Measurements from ENCODE around the gene ZG16B. TPM values are rescaled to one million over a fixed set of nuclear protein-coding genes. Genes with fewer than 3 reads are reported as not detected.

The ZG16B gene
- polyA plus RNA-seq, 1 experiment, result 0.10 TPM

DNA sequence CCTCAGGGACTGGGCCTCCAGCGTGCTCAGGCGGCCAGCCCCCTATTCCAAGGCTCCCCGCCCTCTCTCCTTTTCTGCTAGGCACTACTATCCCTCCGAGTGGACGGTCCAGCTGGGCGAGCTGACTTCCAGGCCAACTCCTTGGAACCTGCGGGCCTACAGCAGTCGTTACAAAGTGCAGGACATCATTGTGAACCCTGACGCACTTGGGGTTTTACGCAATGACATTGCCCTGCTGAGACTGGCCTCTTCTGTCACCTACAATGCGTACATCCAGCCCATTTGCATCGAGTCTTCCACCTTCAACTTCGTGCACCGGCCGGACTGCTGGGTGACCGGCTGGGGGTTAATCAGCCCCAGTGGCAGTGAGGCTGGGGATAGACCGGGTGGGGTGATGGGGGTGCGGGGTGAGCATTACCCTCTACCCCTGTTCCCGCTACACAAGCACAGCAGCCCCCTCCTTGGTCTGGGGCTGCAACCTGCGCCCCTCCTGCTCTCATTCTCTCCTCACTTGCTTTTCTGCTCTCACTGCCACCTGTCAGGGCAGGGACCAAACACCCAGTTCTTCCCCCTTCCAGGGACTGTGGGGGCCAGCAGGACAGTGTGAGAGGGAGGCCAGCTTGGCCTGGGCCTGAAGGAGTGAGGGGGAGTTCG, 30.8 kb upstream of the ZG16B start:
- H3K27me3 ChIP-seq (ENCODE audit: control insufficient read depth, insufficient read depth, low read length), result peaks cover 4% of the 10 kb centered on the region; the same call in 1 of the 2 replicates

DNA sequence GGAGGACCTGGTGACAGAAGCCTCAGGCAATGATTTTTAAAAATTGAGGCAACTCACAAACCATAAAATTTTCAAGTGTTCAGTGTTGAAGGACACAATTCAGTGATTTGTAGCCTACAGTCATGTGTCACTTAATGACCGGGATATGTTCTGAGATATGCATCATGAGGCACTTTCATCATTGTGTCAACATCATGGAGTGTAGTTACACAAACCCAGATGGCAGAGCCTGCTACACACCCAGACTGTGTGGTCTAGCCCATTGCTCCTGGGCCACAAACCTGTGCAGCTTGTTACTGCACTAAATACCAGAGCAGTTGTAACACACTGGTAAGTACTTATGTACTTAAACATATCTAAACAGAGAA, 30.3 kb upstream of the ZG16B start:
- DNase-seq (ENCODE audit: low read depth), result no peak
- Histone ChIP-seq H3K36me3 (ENCODE audit: control insufficient read depth, insufficient read depth, low read length) (no peaks in the 10 kb centered on the region), H3K4me3 (ENCODE audit: low read depth, low read length) (no peak overlapping the region), H3K27me3 (ENCODE audit: control insufficient read depth, insufficient read depth, low read length) (peaks cover 4% of the 10 kb centered on the region; the same call in 1 of the 2 replicates)
- POLR2A ChIA-PET, result no interaction called here
- CTCF ChIA-PET, result interaction anchor here (1.1 kb wide), 1 partner anchor 20 kb away, joined by 3 read pairs; no protein-coding TSS in a partner anchor
- TF ChIP-seq, protein P1, sequence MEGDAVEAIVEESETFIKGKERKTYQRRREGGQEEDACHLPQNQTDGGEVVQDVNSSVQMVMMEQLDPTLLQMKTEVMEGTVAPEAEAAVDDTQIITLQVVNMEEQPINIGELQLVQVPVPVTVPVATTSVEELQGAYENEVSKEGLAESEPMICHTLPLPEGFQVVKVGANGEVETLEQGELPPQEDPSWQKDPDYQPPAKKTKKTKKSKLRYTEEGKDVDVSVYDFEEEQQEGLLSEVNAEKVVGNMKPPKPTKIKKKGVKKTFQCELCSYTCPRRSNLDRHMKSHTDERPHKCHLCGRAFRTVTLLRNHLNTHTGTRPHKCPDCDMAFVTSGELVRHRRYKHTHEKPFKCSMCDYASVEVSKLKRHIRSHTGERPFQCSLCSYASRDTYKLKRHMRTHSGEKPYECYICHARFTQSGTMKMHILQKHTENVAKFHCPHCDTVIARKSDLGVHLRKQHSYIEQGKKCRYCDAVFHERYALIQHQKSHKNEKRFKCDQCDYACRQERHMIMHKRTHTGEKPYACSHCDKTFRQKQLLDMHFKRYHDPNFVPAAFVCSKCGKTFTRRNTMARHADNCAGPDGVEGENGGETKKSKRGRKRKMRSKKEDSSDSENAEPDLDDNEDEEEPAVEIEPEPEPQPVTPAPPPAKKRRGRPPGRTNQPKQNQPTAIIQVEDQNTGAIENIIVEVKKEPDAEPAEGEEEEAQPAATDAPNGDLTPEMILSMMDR (IDR thresholded peaks at IDR 0.05; ENCODE audit: insufficient read depth, low read depth, low read length), result no peak

More for the DNA sequence above, 30.8 kb upstream of the ZG16B start:
- no peak overlapping the region for H3K4me3 ChIP-seq (ENCODE audit: low read depth, low read length)
- TF ChIP-seq, protein P1 (IDR thresholded peaks at IDR 0.05; ENCODE audit: insufficient read depth, low read depth, low read length), result no peak
- no peak for DNase-seq (ENCODE audit: low read depth)
- ChIA-PET CTCF (no interaction called here), POLR2A (no interaction called here)
- no peaks in the 10 kb centered on the region for H3K36me3 ChIP-seq (ENCODE audit: control insufficient read depth, insufficient read depth, low read length)

DNA sequence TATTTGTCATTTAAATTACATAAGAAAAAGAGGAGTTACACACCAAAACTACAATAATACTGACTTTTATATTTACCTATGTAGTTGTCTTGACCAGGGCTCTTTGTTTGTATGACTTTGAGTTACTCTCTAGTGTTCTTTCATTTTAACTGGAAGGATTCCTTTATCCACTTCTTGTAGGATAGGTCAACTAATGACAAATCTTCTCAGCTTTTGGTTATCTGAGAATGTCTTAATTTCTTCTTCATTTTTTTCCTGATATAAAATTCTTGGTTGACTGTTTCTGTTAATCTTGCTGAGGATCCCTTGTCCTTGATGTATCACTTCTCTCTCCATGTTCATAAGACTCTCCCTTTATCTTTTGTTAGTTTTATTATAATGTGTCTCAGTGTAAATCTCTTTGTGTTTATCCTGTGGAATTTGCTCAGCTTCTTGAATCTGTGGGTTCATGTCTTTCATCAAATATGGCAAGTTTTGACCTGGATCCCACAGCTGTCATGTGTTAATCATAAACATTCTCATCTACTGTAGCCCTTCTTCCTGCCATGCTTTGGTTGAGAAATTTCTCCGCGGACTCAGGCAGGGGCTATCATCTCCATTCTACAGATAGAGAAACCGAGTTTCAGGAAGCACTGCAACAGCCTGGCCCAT, 26.4 kb upstream of the ZG16B start:
- CTCF ChIA-PET, result no interaction called here
- H3K4me3 ChIP-seq (ENCODE audit: low read depth, low read length), result no peak overlapping the region
- POLR2A ChIA-PET, result no interaction called here
- H3K27me3 ChIP-seq (ENCODE audit: control insufficient read depth, insufficient read depth, low read length), result peaks cover 8% of the 10 kb centered on the region
- TF ChIP-seq, protein P1 (IDR thresholded peaks at IDR 0.05; ENCODE audit: insufficient read depth, low read depth, low read length), result no peak
- DNase-seq (ENCODE audit: low read depth), result no peak
- no peaks in the 10 kb centered on the region for H3K36me3 ChIP-seq (ENCODE audit: control insufficient read depth, insufficient read depth, low read length)

DNA sequence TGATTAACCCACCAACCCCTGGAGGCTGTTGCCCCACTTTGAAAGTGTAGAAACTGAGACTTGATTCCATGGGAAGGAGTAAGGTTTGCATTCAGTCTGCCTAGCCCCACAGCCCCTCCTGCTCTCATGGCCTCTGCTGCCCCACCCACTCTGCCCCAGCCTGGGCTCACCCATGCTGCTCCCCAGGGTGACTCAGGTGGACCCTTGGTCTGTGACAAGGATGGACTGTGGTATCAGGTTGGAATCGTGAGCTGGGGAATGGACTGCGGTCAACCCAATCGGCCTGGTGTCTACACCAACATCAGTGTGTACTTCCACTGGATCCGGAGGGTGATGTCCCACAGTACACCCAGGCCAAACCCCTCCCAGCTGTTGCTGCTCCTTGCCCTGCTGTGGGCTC, 25.4 kb upstream of the ZG16B start:
- no peak overlapping the region for H3K4me3 ChIP-seq (ENCODE audit: low read depth, low read length)
- ChIA-PET CTCF (no interaction called here), POLR2A (no interaction called here)
- DNase-seq (ENCODE audit: low read depth), result no peak
- H3K27me3 ChIP-seq (ENCODE audit: control insufficient read depth, insufficient read depth, low read length), result peaks cover 6% of the 10 kb centered on the region
- TF ChIP-seq, protein P1 (IDR thresholded peaks at IDR 0.05; ENCODE audit: insufficient read depth, low read depth, low read length), result no peak
- no peaks in the 10 kb centered on the region for H3K36me3 ChIP-seq (ENCODE audit: control insufficient read depth, insufficient read depth, low read length)

DNA sequence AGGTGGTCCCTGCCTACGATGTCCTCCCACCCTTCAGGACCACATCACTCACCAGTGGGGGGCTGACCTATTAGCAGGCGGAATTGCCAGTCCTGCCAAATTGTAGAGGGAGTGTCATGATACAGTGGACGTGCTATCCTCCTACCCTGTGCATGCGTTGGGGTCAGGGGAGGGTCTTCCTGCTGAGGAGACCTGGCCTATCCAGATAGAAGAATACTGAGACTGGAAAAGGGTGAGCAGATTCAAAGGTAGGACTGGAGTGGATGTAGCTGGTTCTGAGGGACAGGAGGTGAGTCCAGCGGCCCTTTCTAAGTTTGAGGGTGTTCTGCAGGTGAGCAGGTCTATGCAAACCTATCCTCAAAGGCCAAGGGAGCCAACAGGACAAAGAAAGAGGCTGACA, 23.8 kb upstream of the ZG16B start:
- ChIA-PET CTCF (no interaction called here), POLR2A (no interaction called here)
- peaks cover 9% of the 10 kb centered on the region for H3K27me3 ChIP-seq (ENCODE audit: control insufficient read depth, insufficient read depth, low read length)

More for the DNA sequence above, 23.8 kb upstream of the ZG16B start:
- DNase-seq (ENCODE audit: low read depth), result no peak
- H3K4me3 ChIP-seq (ENCODE audit: low read depth, low read length), result no peak overlapping the region
- TF ChIP-seq, protein P1 (IDR thresholded peaks at IDR 0.05; ENCODE audit: insufficient read depth, low read depth, low read length), result no peak
- no peaks in the 10 kb centered on the region for H3K36me3 ChIP-seq (ENCODE audit: control insufficient read depth, insufficient read depth, low read length)
